G401 (cell line): ENCODE measurements around the gene CHST2. TPM values are rescaled to one million over a fixed set of nuclear protein-coding genes. Genes with fewer than 3 reads are reported as not detected.

Experiments
- DNase-seq: peaks from one replicate; pipeline ENCODE4 v3.0.0-alpha.2; 2015; ENCODE audit warnings: low spot score
- in situ Hi-C: cut with HindIII; loops from 2 replicates; pipeline ENCODE4 v1.10.0; 2016; ENCODE audit warnings: low sequenced_read_pairs, mixed read lengths
- total RNA-seq: library from RNA; depleted of rRNA; stranded (reverse); fragments of >200 nt; shearing (Covaris generic); gene quantifications from 2 replicates; pipeline ENCODE4 v1.2.3, GENCODE V29; 2014

The CHST2 gene
- total RNA-seq, 1 experiment from 2014 or later = 3.5 TPM

DNA sequence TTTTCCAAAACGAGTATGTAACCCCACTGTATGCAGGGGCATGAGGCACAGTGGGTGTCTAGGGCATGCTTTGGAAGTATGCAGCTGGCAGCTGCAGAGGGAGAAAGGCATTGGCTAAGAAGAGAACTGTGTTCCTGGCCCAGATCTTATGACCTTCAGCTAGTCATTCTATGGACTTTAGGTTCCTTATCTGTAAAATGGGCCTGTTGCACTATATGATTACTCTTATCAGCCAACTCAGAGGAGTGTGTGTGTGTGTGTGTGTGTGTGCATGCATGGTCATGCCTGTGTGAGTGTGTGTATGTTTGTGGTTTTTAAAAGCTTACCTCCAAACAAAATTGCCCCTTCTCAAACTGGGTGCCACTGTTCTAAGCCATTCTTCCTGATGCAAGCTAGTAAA, 27.4 kb upstream of the CHST2 start:
- no peak for DNase-seq
- in situ Hi-C loops = no loop called here

DNA sequence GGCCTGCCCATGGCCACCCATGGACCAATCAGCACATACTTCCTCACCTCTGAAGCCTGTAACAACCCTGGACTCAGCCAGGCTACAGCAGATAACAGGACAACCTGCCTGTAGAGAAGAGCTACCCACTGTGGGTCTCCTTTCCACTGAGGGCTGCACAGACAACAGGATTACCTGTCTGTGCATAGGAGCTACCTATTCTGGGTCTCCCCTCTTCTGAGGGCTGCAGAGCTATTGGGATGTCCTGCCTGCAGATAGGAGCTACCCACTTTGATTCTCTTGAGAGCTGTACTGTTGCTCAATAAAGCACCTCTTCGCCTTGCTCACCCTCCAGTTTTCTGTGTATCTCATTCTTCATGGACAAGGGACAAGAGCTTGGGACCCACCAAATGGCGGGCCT, 23.8 kb upstream of the CHST2 start:
- no peak for DNase-seq

GRCh38 chr3:143098032-143098764, 21.4 kb upstream of the CHST2 start:
- in situ Hi-C loops = no loop called here
- no peak for DNase-seq

More for the DNA sequence above, 23.8 kb upstream of the CHST2 start:
- in situ Hi-C loops = no loop called here

DNA sequence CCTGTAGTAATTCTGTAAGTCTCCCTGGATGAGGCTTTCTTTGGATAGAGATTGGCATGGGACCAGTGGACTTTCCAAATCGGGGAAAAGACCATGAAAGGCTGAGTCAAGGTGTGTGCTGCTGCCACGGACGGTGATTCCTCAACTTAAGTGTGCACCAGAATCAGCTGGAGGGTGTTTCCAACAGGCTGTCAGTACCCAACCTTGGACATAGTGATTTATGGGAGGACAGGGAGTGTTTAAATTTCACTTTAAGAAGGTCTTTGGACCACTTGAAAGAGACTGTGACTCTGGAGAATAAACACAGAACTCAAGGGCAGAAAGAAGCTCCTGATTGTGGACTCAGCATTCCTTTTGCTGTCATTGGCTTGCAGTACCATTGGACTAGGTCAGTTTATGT, 20.4 kb upstream of the CHST2 start:
- in situ Hi-C loops = no loop called here
- DNase-seq = no peak

DNA sequence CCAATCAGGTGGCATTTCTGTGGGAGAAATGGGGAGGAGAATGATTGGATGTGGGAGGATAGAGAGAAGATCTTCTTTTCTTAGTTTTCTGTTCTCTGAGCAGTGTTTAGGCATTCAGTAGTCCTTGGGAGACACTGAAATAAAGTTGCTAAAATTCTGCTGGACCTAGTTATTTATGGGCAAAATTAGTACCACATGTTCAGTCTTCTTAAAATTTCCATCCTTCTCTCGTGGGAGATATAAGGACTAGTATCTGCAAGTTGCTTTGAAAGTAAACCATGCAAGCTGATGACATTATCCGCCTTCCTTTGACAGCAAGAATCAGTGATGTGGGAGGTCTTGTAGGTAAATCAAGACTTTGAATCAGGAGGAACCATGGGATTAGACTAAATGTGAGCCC, 19.9 kb upstream of the CHST2 start:
- no peak for DNase-seq
- in situ Hi-C loops = no loop called here

- in situ Hi-C loops = no loop called here
- no peak for DNase-seq
Observed at GRCh38 chr3:143100451-143100850, 19.1 kb upstream of the CHST2 start.

- in situ Hi-C loops = no loop called here
- DNase-seq = no peak
Observed at GRCh38 chr3:143101792-143102381, 17.7 kb upstream of the CHST2 start.

- in situ Hi-C loops = no loop called here
- DNase-seq = no peak
Observed at GRCh38 chr3:143103652-143104051, 15.9 kb upstream of the CHST2 start.

- in situ Hi-C loops = no loop called here
Observed at GRCh38 chr3:143105170-143105569, 14.4 kb upstream of the CHST2 start.

GRCh38 chr3:143109861-143110260, 9.7 kb upstream of the CHST2 start:
- DNase-seq = no peak

More at GRCh38 chr3:143105170-143105569, 14.4 kb upstream of the CHST2 start:
- no peak for DNase-seq

GRCh38 chr3:143110371-143110770, 9.2 kb upstream of the CHST2 start:
- in situ Hi-C loops = no loop called here

More at GRCh38 chr3:143109861-143110260, 9.7 kb upstream of the CHST2 start:
- in situ Hi-C loops = no loop called here

GRCh38 chr3:143118630-143119008, 952 bp upstream of the CHST2 start:
- no peak for DNase-seq
- in situ Hi-C loops = no loop called here

More at GRCh38 chr3:143110371-143110770, 9.2 kb upstream of the CHST2 start:
- no peak for DNase-seq

DNA sequence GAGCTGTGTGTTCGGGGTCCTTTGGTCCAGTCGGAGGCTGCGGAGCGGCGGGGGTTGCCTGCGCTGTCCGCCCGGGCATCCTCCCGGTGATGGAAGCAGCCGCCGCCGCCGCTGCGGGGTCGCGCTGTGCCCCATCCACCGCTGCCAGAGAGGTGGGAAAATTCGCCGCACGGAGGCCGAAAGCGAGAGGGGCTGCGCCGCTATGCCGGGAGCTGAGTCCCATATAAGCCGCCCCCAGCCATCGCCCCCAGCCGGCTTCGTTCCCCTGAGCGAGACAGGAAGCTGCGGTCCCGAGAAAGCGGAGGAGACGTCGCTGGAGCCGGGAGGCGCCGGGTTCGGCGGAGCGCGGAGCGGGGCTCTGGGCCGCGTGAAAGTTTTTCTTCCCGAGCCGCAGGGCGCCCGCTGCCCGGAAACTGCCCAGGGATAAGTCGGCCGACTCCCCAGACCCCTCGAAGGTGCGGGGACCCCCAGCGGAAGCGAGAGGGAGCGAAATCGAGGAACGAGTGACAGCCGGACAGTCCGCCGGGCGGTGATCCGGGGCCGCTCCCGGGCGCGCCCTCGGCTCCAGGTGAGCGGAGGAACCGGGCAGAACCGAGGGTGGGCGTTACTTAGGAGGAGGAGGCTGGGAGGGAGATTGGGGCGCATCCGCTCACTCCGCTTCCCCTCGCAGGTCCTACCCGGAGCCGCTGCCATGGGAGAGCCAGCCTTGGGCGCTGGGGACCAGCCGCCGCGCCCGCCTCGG, 574 bp downstream of the CHST2 start:
- in situ Hi-C loops = no loop called here
- no peak for DNase-seq

DNA sequence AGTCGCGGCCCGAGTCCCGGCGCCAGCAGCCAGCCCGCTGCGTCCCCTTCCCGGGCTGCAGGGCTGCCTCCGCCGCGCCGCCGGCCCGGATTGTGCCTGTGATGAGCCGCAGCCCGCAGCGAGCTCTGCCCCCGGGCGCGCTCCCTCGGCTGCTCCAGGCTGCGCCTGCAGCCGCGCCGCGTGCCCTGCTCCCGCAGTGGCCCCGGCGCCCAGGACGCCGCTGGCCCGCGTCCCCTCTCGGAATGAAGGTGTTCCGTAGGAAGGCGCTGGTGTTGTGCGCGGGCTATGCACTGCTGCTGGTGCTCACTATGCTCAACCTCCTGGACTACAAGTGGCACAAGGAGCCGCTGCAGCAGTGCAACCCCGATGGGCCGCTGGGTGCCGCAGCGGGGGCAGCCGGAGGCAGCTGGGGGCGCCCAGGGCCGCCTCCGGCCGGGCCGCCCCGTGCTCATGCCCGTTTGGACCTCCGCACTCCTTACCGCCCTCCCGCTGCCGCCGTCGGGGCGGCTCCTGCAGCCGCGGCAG, 1.2 kb downstream of the CHST2 start:
- in situ Hi-C loops = no loop called here
- DNase-seq = no peak

GRCh38 chr3:143121241-143122088, 1.9 kb downstream of the CHST2 start:
- no peak for DNase-seq
- in situ Hi-C loops = no loop called here

- in situ Hi-C loops = no loop called here
- no peak for DNase-seq
Observed at GRCh38 chr3:143122089-143122430, 2.5 kb downstream of the CHST2 start.

DNA sequence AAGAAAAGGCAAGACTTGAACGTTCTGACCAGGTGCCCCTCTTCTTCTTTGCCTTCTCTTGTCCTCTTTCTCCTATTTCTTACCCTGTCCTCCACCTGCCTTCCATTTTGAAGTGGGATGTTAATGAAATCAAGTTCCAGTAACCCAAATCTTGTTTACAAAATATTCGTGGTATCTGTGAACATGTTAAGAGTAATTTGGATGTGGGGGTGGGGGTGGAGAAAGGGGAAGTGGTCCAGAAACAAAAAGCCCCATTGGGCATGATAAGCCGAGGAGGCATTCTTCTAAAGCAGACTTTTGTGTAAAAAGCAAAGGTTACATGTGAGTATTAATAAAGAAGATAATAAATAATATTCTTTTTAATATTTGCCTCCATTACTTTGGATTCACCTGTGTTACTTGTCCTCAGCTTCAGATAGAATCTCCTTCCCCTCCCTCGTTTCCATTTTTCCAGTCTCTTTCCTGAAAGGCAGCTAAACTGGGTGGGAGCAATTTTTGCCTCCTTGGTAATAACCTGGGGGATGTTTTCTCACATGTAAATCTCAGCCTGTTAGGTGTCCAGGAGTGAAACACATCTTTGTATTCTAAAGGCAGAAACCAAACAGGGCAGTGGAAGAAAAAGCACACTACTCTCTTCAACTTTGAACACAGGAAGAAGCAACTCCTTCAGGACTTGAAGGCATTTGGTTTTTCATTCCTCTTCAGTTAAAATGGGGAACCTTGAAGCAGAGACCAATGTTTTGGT, 3.2 kb downstream of the CHST2 start:
- in situ Hi-C loops = no loop called here
- no peak for DNase-seq

GRCh38 chr3:143123353-143123984, 3.9 kb downstream of the CHST2 start:
- no peak for DNase-seq

More at GRCh38 chr3:143123353-143123984, 3.9 kb downstream of the CHST2 start:
- in situ Hi-C loops = no loop called here
